Stimulated activated memory B cell treated with anti-CD40 and anti-IgM and Interleukin-4, amounts not matched to agents 10 μg/mL and 1 μg/mL and 100 μg/mL, for 72 hours (primary cell): ENCODE measurements around the gene WWTR1.

Experiments used
- ATAC-seq: fragments of 150-1000 bp; cut with Tn5 transposase; 2 replicates; pipeline ENCODE4 v1.10.0; 2021
- H3K27ac Mint-ChIP-seq: one replicate; pipeline ENCODE4 v1.8.0; 2022; ENCODE audit warnings: mild to moderate bottlenecking, mixed read lengths
- H3K27me3 Mint-ChIP-seq: one replicate; pipeline ENCODE4 v1.8.0; 2022; ENCODE audit warnings: mixed read lengths
- H3K36me3 Mint-ChIP-seq: one replicate; pipeline ENCODE4 v1.8.0; 2022; ENCODE audit warnings: mixed read lengths
- H3K4me1 Mint-ChIP-seq: one replicate; pipeline ENCODE4 v1.8.0; 2022; ENCODE audit warnings: mixed read lengths
- H3K4me3 Mint-ChIP-seq: one replicate; pipeline ENCODE4 v1.8.0; 2022; ENCODE audit warnings: mild to moderate bottlenecking, moderate library complexity, mixed read lengths
- H3K9me3 Mint-ChIP-seq: one replicate; pipeline ENCODE4 v1.8.0; 2022; ENCODE audit warnings: mixed read lengths

The WWTR1 gene

GRCh38 chr3:149506965-149507364 lies 150.9 kb downstream of the WWTR1 start:
- no peak for ATAC-seq
- H3K4me1 Mint-ChIP-seq = peaks cover 22% of the 10 kb centered on the region
- no peak overlapping the region for H3K27ac Mint-ChIP-seq
- no peaks in the 10 kb centered on the region for H3K9me3 Mint-ChIP-seq
- no peaks in the 10 kb centered on the region for H3K36me3 Mint-ChIP-seq
- H3K27me3 Mint-ChIP-seq = peaks cover 27% of the 10 kb centered on the region
- no peak overlapping the region for H3K4me3 Mint-ChIP-seq

- Mint-ChIP-seq H3K36me3 (no peaks in the 10 kb centered on the region), H3K9me3 (no peaks in the 10 kb centered on the region), H3K4me1 (peaks cover 21% of the 10 kb centered on the region), H3K27me3 (peaks cover 25% of the 10 kb centered on the region), H3K4me3 (no peak overlapping the region), H3K27ac (no peak overlapping the region)
- ATAC-seq = no peak
Measured at GRCh38 chr3:149506540-149506939, 151.3 kb downstream of the WWTR1 start.

GRCh38 chr3:149502438-149502837 lies 155.4 kb downstream of the WWTR1 start:
- H3K9me3 Mint-ChIP-seq = no peaks in the 10 kb centered on the region
- H3K4me1 Mint-ChIP-seq = peaks cover 11% of the 10 kb centered on the region
- H3K36me3 Mint-ChIP-seq = no peaks in the 10 kb centered on the region
- no peak overlapping the region for H3K4me3 Mint-ChIP-seq
- no peak for ATAC-seq
- no peak overlapping the region for H3K27ac Mint-ChIP-seq
- H3K27me3 Mint-ChIP-seq = peaks cover 9% of the 10 kb centered on the region

GRCh38 chr3:149501524-149501923 lies 156.3 kb downstream of the WWTR1 start:
- H3K4me1 Mint-ChIP-seq = peaks cover 2% of the 10 kb centered on the region
- peaks cover 3% of the 10 kb centered on the region for H3K27me3 Mint-ChIP-seq
- no peak overlapping the region for H3K4me3 Mint-ChIP-seq
- H3K36me3 Mint-ChIP-seq = no peaks in the 10 kb centered on the region
- ATAC-seq = no peak
- no peak overlapping the region for H3K27ac Mint-ChIP-seq
- no peaks in the 10 kb centered on the region for H3K9me3 Mint-ChIP-seq

GRCh38 chr3:149497966-149498670 lies 159.7 kb downstream of the WWTR1 start:
- no peaks in the 10 kb centered on the region for H3K4me1 Mint-ChIP-seq
- peaks cover 15% of the 10 kb centered on the region for H3K27me3 Mint-ChIP-seq
- H3K9me3 Mint-ChIP-seq = no peaks in the 10 kb centered on the region
- no peak overlapping the region for H3K4me3 Mint-ChIP-seq
- H3K36me3 Mint-ChIP-seq = no peaks in the 10 kb centered on the region
- no peak for ATAC-seq
- no peak overlapping the region for H3K27ac Mint-ChIP-seq

GRCh38 chr3:149496891-149497290 lies 160.9 kb downstream of the WWTR1 start:
- ATAC-seq = no peak
- H3K4me1 Mint-ChIP-seq = no peaks in the 10 kb centered on the region
- no peak overlapping the region for H3K27ac Mint-ChIP-seq
- H3K9me3 Mint-ChIP-seq = no peaks in the 10 kb centered on the region
- H3K36me3 Mint-ChIP-seq = no peaks in the 10 kb centered on the region
- no peak overlapping the region for H3K4me3 Mint-ChIP-seq
- H3K27me3 Mint-ChIP-seq = peaks cover 18% of the 10 kb centered on the region

- Mint-ChIP-seq H3K36me3 (no peaks in the 10 kb centered on the region), H3K27me3 (peaks cover 23% of the 10 kb centered on the region), H3K4me1 (no peaks in the 10 kb centered on the region), H3K27ac (no peak overlapping the region), H3K4me3 (no peak overlapping the region), H3K9me3 (no peaks in the 10 kb centered on the region)
- no peak for ATAC-seq
Measured at GRCh38 chr3:149495581-149496125, 162.2 kb downstream of the WWTR1 start.

GRCh38 chr3:149494759-149495580 lies 162.9 kb downstream of the WWTR1 start:
- Mint-ChIP-seq H3K4me3 (no peak overlapping the region), H3K27me3 (peaks cover 23% of the 10 kb centered on the region), H3K27ac (no peak overlapping the region), H3K4me1 (no peaks in the 10 kb centered on the region), H3K9me3 (no peaks in the 10 kb centered on the region), H3K36me3 (no peaks in the 10 kb centered on the region)
- ATAC-seq = no peak

- no peak for ATAC-seq
- H3K27ac Mint-ChIP-seq = no peak overlapping the region
- no peak overlapping the region for H3K4me3 Mint-ChIP-seq
- H3K9me3 Mint-ChIP-seq = no peaks in the 10 kb centered on the region
- no peaks in the 10 kb centered on the region for H3K4me1 Mint-ChIP-seq
- H3K36me3 Mint-ChIP-seq = no peaks in the 10 kb centered on the region
- H3K27me3 Mint-ChIP-seq = peaks cover 23% of the 10 kb centered on the region
Measured at GRCh38 chr3:149494022-149494758, 163.6 kb downstream of the WWTR1 start.

GRCh38 chr3:149493315-149494021 lies 164.4 kb downstream of the WWTR1 start:
- no peaks in the 10 kb centered on the region for H3K4me1 Mint-ChIP-seq
- H3K27me3 Mint-ChIP-seq = peaks cover 23% of the 10 kb centered on the region
- H3K9me3 Mint-ChIP-seq = no peaks in the 10 kb centered on the region
- ATAC-seq = no peak
- no peak overlapping the region for H3K4me3 Mint-ChIP-seq
- H3K36me3 Mint-ChIP-seq = no peaks in the 10 kb centered on the region
- no peak overlapping the region for H3K27ac Mint-ChIP-seq

GRCh38 chr3:149490260-149490971 lies 167.4 kb downstream of the WWTR1 start:
- ATAC-seq = no peak
- H3K27me3 Mint-ChIP-seq = peaks cover 23% of the 10 kb centered on the region
- H3K27ac Mint-ChIP-seq = no peak overlapping the region
- no peaks in the 10 kb centered on the region for H3K9me3 Mint-ChIP-seq
- H3K4me3 Mint-ChIP-seq = no peak overlapping the region
- H3K4me1 Mint-ChIP-seq = no peaks in the 10 kb centered on the region
- H3K36me3 Mint-ChIP-seq = no peaks in the 10 kb centered on the region

- Mint-ChIP-seq H3K27ac (no peak overlapping the region), H3K27me3 (peaks cover 19% of the 10 kb centered on the region)
- no peak for ATAC-seq
Measured at GRCh38 chr3:149489060-149489690, 168.7 kb downstream of the WWTR1 start.

GRCh38 chr3:149487598-149488197 lies 170.1 kb downstream of the WWTR1 start:
- H3K4me3 Mint-ChIP-seq = no peak overlapping the region
- no peaks in the 10 kb centered on the region for H3K36me3 Mint-ChIP-seq
- H3K27ac Mint-ChIP-seq = no peak overlapping the region
- ATAC-seq = no peak
- H3K4me1 Mint-ChIP-seq = no peaks in the 10 kb centered on the region
- H3K27me3 Mint-ChIP-seq = peaks cover 8% of the 10 kb centered on the region
- no peaks in the 10 kb centered on the region for H3K9me3 Mint-ChIP-seq

More at GRCh38 chr3:149489060-149489690, 168.7 kb downstream of the WWTR1 start:
- no peak overlapping the region for H3K4me3 Mint-ChIP-seq
- H3K9me3 Mint-ChIP-seq = no peaks in the 10 kb centered on the region
- no peaks in the 10 kb centered on the region for H3K36me3 Mint-ChIP-seq
- H3K4me1 Mint-ChIP-seq = no peaks in the 10 kb centered on the region
